Fibroblast of villous mesenchyme (primary cell): ENCODE measurements around the gene ZCCHC2. TPM values are rescaled to one million over a fixed set of nuclear protein-coding genes. Genes with fewer than 3 reads are reported as not detected.
A peak's percentile ranks its signal among the peaks of the same experiment; 100 is the strongest.

ENCODE experiments used
- DNase-seq: peaks from one replicate; pipeline ENCODE4 v3.0.0-alpha.2; 2010; ENCODE audit warnings: low read depth
- H3K4me3 ChIP-seq: 2 replicates; pipeline ENCODE4 v1.5.1; 2011; ENCODE audit warnings: low read depth, mild to moderate bottlenecking, low read length
- CTCF ChIP-seq: IDR thresholded peaks from 2 replicates; pipeline ENCODE4 v1.5.1; 2012; ENCODE audit warnings: low read depth, mild to moderate bottlenecking, low read length; ENCODE audit not compliant: insufficient read depth
- total RNA-seq: library from RNA; depleted of rRNA; stranded (reverse); fragments of >200 nt; gene quantifications from 2 replicates; pipeline ENCODE4 v1.2.3, GENCODE V29; 2012

Gene ZCCHC2
- total RNA-seq, 1 donor: 9.5 TPM

DNA sequence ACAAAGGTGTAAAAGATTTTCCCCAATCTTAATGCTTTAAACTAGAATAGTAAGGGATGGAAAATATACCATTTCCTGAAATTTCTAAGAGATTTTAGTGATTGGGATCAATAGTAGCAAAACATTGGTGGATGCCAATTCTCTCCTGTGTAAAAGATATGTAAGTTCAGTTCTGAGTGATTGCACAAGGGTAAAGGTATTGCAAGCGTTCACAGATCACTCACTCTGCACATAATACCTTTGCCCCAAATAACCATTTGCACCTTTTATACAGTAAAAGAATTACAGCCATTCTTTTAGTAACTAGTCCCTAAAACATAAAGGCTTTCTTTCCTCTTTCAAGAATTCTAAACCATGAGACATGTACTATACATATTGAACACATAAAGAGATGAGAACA is 13.0 kb upstream of the ZCCHC2 start:
- no peak for TF ChIP-seq CTCF
- H3K4me3 ChIP-seq: no peak overlapping the region
- no peak for DNase-seq

- no peak for TF ChIP-seq CTCF
- peak; percentile 54 for DNase-seq
- H3K4me3 ChIP-seq: no peak overlapping the region
These were observed 12.0 kb upstream of the ZCCHC2 start for GRCh38 chr18:62510789-62511188.

DNA sequence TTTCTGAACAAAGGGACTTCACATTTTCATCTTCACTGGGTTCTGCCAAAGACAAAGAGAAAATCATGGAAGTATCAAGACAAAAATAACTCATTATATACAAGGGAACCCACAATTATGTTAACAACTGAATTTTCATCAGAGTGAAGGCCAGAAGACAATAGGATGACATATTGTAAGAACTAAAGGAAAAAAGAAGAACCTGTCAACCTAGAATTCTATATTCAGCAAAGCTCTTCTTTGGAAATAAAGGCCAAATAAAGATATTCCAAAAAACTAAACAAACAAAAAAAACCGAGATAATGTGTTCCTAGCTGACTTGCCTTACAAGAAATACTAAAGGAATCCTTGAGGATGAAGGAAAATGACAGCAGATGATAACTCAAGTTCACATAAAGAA is 10.3 kb upstream of the ZCCHC2 start:
- no peak overlapping the region for H3K4me3 ChIP-seq
- no peak for DNase-seq
- TF ChIP-seq CTCF: no peak

DNA sequence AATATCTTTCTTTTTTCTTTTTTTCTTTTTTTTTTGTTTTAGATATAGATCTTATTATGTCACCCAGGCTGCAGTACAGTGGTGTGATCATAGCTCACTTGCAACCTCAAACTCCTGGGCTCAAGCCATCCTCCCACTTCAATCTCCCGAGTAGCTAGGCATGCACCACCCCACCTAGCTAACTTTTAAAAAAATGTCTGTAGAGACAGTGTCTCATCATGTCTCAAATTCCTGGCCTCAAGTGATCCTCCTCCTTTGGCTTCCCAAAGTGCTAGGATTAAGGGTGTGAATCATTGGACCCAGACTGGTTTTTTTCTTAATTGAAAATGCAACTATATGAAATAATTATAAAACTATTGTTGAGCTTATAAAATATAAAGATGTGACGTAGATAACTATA is 9.8 kb upstream of the ZCCHC2 start:
- no peak for DNase-seq

DNA sequence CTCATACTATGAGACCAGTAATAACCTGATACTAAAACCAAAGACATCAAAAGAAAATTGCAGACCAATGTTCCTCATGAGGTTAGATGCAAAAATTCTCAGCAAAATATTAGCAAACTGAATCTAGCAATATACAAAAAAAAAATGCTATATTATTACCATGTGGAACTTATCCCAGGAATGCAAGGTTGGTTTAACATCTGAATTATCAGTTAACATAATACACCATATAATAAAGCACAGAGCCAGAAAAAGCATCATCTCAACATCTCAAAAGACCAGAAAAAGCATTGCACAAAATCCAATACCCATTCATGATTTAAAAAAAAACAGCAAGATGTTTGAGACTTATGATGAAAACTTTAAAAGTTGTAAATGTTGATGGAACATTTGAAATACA is 8.3 kb upstream of the ZCCHC2 start:
- no peak overlapping the region for H3K4me3 ChIP-seq
- TF ChIP-seq CTCF: no peak
- no peak for DNase-seq

More for the DNA sequence above, 9.8 kb upstream of the ZCCHC2 start:
- no peak overlapping the region for H3K4me3 ChIP-seq
- TF ChIP-seq CTCF: no peak

- DNase-seq: no peak
- TF ChIP-seq CTCF: no peak
These were observed 6.6 kb upstream of the ZCCHC2 start for GRCh38 chr18:62516242-62516641.

More at GRCh38 chr18:62516242-62516641, 6.6 kb upstream of the ZCCHC2 start:
- no peak overlapping the region for H3K4me3 ChIP-seq
